ENCODE results near the gene MINK1. TPM values are rescaled to one million over a fixed set of nuclear protein-coding genes. Genes with fewer than 3 reads are reported as not detected.

MINK1 gene
- total and polyA plus RNA-seq, 2 of the 13 experiments (the other 11 are each of a cell fraction or from before 2014, with no cell fraction given) = 17.2 to 63.9 TPM

- no peak for TF ChIP-seq MTF2 (CRISPR knock-in tag; IDR thresholded peaks at IDR 0.05; ENCODE audit: borderline replicate concordance)
- TF ChIP-seq POLR2G (IDR thresholded peaks at IDR 0.05; ENCODE audit: low read depth, low read length) = peak; percentile 86
- TF ChIP-seq ZSCAN12 (CRISPR knock-in tag; IDR thresholded peaks at IDR 0.05) = no peak
- TF ChIP-seq MLX (CRISPR knock-in tag; IDR thresholded peaks at IDR 0.05) = no peak
- TF ChIP-seq ZNF75D (CRISPR knock-in tag; IDR thresholded peaks at IDR 0.05; ENCODE audit: borderline replicate concordance) = no peak
- TF ChIP-seq E2F5 (CRISPR knock-in tag; conservative IDR thresholded peaks at IDR 0.05) = no peak
- no peak; the same call in 1 of the 2 replicates for TF ChIP-seq ZNF546 (CRISPR knock-in tag; conservative IDR thresholded peaks at IDR 0.05)
- no peak for TF ChIP-seq NR2F6 (IDR thresholded peaks at IDR 0.05)
- no peak for TF ChIP-seq NR2F6 (CRISPR knock-in tag; IDR thresholded peaks at IDR 0.05)
- TF ChIP-seq HHEX (CRISPR knock-in tag; IDR thresholded peaks at IDR 0.05) = no peak
- TF ChIP-seq SIX1 (CRISPR knock-in tag; IDR thresholded peaks at IDR 0.05; ENCODE audit: borderline replicate concordance) = no peak
- no peak for TF ChIP-seq ZSCAN5A (CRISPR knock-in tag; IDR thresholded peaks at IDR 0.05; ENCODE audit: borderline replicate concordance)
- TF ChIP-seq TEAD3 (CRISPR knock-in tag; optimal IDR thresholded peaks at IDR 0.05; ENCODE audit: borderline replicate concordance) = peak; percentile 43
- TF ChIP-seq SNAPC4 (CRISPR knock-in tag; IDR thresholded peaks at IDR 0.05) = no peak
- TF ChIP-seq KDM6A (CRISPR knock-in tag; IDR thresholded peaks at IDR 0.05; ENCODE audit: low read depth) = no peak
- TF ChIP-seq PRDM15 (CRISPR knock-in tag; IDR thresholded peaks at IDR 0.05) = no peak
These were observed 106.8 kb downstream of the MINK1 start, which contains the start of the genes RNF167 and SLC25A11 (continued) for GRCh38 chr17:4939796-4940554.
